ENCODE data around the gene ADAMTSL2.

ADAMTSL2 gene

DNA sequence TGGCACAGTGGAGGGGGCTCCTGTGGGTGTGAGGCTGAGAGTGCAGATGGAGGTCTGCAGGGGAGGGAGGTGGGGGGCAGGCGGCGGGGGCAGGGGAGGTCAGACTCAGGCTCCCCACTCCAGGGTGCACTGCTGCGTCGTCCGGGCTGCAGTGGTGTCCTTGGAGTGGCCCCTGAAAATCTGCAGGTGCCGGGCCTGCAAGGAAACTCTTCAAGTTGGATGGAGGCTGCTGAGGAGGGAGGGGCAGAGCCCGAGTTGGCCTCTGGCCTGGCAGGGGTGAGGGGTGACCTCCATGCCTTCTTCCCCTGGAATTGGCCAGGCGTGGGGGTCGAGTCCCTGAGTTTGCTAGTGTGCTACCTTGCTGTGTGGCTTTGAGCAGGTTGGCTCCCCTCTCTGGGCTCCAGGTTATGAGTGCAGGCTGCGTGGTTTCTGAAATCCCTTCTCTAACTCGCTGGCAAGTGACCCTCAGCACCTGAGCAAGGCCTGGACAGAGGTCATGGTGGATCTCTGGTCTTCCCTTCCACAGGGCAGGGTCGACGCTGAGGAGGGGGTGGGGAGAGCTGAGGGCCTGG, 888 bp downstream of the ADAMTSL2 start:
- DNase-seq (ENCODE audit: low spot score): no peak

GRCh38 chr9:133536080-133536479, 1.6 kb downstream of the ADAMTSL2 start:
- no peak for DNase-seq (ENCODE audit: low spot score)

DNA sequence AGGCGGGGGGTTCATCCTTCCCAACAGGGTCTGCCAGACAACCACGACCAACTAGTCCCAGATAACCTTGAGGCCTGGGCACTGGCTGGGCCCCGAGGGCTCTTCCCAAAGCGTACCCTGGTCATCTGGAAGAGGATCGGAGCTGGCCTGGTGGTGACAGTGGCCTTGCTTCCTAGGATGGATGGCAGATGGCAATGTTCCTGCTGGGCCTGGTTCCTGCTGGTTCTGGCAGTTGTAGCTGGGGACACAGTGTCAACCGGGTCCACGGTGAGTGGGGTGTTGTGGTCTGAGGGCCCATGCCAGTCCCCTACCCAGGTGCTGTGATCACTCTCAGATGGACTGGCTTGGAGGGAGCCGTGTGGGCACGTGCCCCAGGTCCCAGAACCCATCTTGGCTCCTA, 2.0 kb downstream of the ADAMTSL2 start:
- no peak for DNase-seq (ENCODE audit: low spot score)

DNA sequence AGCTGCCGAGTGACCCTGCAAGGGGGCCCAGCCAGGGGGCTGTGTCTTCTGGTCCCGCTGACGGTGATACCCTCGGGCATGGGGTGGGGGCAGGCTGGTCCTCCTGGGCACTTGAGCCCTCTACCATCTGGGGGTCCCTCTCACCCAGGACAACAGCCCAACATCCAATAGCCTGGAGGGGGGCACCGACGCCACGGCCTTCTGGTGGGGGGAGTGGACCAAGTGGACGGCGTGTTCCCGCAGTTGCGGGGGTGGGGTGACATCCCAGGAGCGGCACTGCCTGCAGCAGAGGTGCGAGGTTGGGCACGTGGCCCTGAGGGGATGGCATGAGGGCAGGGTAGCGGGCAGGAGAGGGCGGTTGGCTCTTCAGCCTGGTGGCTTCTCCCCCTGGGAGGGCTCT, 2.8 kb downstream of the ADAMTSL2 start:
- DNase-seq (ENCODE audit: low spot score): no peak

DNA sequence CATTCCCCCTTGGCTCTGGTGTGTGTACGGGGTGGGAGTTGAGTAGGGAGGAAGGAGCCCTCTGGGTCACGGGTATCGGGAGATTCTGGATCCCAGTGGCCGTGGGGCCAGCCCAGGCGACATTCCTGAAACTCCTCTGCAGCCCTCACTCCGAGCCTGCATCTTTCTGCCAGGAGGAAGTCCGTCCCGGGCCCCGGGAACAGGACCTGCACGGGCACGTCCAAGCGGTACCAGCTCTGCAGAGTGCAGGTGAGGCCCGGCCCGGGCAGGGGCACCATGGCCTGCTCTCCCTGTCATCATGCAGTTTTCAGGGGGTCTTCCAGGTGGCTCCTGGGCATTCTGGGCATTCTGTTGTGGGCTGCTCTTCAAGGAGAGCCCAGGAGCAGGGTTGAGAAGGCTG, 3.7 kb downstream of the ADAMTSL2 start:
- no peak for DNase-seq (ENCODE audit: low spot score)

DNA sequence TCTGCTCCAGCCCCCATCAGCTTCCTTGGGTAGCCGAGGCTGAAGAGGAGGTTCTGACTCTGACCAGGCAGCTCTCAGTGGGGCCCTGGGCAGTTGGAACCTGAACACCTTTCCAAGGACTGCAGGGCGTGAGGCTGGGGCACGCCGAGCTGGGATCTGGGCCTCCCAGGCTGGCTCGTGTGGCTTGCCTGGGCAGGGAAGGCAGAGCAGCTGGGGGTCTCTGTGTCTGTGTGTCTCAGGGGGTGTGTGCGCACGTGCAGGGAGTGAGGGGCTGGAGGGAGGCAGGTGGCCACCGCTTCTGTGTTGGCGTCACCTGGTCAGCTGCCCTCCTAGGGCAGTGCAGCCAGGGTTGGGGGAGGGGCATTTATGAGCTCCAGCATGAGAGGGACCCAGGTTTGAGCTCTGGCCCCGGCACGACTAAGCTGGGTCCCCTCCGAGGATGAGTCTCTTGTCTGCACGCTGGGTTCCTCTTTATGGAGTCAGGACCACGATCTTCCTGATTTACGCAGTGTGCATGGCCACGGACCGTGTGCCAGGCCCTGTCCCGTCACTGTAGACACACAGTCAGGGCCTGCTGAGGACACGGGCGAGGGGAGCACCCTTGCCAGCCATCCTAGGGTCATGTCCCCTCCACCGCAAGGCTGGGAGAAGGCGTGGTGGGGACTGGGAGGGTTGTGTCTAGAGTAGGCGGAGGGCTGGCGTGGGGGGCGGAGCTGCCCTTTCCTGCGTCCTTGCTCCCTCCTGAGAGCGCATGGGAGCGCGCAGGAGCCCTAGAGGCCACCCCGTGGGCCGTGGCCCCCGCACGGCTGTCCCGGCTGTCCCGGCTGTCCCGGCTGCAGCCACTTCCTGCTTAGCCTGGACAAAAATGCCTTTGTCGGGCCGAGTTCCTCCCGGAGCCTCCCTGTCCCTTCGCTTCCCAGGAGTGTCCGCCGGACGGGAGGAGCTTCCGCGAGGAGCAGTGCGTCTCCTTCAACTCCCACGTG, 4.6 kb downstream of the ADAMTSL2 start:
- no peak for DNase-seq (ENCODE audit: low spot score)

DNA sequence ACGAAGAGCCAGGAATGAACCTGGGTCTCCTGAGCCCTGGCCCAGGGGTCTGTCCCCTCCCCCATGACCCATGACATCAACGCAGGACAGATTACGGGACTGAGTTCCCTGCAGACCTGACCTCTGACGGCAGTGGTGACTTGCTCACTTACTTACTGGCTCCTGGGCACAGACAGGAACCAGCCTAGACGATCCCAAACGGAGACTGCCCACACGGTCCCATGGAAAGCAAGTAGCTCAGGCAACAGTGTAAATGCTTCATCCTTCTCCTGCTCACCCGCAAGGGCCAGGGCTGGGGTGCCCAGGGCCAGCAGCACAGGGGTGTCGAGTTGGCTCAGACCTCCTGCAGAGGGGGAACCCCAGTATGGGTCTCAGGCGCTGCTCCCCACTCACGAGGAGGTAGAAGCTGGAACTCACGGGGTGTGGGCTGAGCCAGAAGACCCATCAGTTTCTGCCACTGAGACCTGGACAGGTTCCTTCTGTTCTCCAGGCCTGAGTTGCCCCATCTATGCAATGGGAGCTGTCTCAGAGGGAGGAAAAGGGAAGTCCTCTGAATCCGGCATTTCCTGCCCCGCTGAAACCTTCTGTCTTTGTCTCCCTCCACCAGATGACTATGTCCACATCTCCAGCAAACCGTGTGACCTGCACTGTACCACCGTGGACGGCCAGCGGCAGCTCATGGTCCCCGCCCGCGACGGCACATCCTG, 5.6 kb downstream of the ADAMTSL2 start:
- no peak for DNase-seq (ENCODE audit: low spot score)

- DNase-seq (ENCODE audit: low spot score): no peak
Measured at GRCh38 chr9:133540698-133541025, 6.2 kb downstream of the ADAMTSL2 start.

DNA sequence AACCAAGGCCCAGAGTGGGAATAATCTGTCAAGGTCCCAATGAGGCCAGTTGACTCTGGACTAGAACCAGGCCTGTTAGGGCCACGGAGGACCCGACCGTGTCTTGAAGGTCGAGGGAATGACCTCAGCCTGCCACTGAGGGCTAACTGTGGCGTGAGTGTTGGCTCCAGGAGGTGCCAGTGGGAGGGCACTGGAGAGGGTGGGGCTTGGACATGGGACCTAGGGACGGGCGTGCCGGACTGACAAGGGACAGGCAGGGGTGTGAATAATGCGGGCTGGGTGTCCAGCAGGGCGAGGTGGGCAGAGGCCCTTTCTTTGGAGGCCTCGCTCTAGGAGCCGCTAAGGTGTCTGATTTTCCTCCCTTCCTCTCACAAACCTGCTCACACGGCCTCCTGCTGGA, 7.5 kb downstream of the ADAMTSL2 start:
- DNase-seq (ENCODE audit: low spot score): no peak

DNA sequence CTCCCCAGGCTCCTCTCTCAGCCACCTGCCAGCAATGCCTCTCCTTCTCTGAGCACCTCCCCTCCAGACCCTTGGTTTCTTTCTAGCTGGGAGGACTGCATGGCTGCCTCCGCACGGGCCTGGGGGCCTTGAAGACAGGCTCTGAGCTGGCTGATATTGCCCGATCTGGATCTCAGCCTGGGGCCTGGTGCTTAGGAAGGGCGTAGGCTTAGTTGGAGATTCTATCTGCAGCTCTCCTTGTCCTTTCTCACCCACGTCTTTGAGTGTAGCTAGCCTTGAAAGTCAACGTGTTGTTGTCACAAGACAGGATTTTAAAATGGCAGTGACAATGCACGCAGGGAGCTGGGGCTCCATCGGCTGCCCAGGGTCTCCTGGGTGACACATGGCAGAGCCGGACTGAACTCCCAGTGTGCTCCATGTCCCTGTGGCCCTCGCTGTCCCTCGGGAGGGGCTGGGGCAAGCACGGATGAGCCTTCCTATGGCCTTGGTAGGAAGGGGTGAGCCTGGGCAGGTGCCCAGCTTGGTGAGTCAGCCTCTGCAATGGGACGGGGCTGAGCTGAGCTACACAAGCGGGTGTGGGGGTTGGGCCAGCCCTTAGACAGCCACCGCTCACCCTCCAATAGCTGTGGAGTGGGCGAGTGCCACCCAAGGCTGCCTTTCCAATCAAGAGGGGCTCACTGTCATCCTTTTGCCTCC, 9.4 kb downstream of the ADAMTSL2 start:
- no peak for DNase-seq (ENCODE audit: low spot score)

GRCh38 chr9:133545494-133546286, 11.2 kb downstream of the ADAMTSL2 start:
- no peak for DNase-seq (ENCODE audit: low spot score)

DNA sequence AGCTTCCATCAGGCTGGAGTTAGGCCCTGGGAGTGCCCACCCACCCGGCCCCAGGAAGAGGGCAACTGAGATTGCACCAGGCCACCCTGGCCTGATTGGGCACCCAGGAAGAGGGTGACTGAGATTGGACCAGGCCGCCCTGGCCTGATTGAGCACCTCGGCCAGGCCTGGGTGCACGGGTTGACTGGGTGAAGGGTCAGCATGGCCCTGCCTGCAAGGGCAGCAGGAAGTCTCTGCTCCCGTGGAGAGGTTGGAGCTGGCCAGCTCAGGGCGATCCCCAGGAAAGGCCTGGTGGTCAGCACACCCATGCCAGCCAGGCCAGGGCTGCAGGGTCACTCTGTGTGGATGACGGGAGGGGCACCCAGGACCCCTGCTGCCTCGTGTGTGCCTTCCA, 11.8 kb downstream of the ADAMTSL2 start:
- DNase-seq (ENCODE audit: low spot score): no peak

DNA sequence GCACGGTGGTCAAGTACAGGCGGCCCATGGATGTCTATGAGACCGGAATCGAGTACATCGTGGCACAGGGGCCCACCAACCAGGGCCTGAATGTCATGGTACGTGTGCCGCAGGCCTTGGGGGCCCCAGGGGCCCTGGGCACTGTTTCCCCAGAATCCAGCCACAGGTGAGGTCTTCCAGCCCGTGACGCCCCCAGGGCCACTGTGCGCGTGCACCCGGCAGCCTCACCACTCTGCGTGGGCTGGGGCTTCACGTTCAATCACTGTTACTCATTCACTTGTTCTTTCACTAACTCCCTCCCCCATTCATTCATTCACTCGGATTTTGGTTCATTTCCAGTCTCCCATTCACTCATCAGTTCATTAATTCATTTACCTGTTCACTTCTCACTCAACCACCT, 12.6 kb downstream of the ADAMTSL2 start:
- DNase-seq (ENCODE audit: low spot score): no peak

DNA sequence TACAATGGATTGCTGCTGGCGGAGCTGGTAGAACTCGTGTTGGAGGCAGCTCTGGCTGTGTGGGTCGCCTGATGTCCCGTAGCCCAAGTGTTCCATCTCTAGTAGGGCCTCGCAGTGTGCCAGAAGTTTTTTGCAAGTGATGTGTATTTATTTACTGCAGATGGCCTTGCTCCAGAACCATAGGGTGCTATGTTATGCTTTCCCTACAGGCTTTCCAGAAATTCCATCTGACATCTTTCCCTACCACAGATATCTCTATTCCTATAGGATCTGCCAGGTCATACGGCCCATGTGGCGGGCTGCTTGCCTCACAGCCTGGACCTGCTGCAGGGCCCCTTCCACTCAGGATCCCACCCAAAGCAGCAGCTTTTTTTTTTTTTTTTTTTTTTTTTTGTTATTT, 16.9 kb downstream of the ADAMTSL2 start:
- no peak for DNase-seq (ENCODE audit: low spot score)

DNA sequence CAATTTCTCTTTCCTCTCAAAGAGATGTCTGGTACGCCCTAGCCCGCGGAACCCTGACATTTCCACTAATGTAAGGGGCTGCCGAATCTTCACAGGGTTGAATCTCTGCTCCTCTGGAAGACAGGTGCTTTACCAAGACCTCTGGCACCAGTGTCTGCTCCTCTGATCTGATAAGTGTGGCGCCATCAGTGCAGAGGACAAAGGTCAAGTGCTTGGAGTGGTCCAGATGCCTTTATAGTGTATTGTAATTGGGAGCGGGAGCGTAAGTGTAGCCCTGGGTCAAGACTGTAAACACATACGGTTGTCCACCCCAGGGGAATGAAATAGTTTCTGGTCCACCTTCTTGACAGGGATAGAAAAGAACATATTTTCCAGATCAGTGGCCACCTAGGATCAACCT, 17.7 kb downstream of the ADAMTSL2 start:
- DNase-seq (ENCODE audit: low spot score): no peak

DNA sequence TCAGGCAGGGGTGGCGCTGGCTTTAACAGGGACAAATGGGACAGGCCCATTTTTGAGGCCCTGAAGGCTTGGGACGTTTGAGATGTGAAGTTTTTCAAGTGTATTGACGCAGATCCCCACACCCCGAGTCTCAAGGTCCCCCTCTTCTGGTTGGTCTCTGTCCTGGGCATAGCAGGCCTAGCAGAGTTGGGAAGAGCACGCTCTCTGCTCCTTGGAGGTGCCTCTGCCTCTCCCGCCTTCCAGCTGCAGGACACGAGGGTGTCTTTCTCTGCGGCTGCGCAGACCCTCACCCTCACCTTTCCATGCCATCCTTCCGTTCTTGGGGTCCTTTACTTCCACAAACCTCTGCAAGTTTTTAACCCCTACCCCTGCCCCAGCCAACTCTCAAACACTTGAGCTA, 18.6 kb downstream of the ADAMTSL2 start:
- no peak for DNase-seq (ENCODE audit: low spot score)

DNA sequence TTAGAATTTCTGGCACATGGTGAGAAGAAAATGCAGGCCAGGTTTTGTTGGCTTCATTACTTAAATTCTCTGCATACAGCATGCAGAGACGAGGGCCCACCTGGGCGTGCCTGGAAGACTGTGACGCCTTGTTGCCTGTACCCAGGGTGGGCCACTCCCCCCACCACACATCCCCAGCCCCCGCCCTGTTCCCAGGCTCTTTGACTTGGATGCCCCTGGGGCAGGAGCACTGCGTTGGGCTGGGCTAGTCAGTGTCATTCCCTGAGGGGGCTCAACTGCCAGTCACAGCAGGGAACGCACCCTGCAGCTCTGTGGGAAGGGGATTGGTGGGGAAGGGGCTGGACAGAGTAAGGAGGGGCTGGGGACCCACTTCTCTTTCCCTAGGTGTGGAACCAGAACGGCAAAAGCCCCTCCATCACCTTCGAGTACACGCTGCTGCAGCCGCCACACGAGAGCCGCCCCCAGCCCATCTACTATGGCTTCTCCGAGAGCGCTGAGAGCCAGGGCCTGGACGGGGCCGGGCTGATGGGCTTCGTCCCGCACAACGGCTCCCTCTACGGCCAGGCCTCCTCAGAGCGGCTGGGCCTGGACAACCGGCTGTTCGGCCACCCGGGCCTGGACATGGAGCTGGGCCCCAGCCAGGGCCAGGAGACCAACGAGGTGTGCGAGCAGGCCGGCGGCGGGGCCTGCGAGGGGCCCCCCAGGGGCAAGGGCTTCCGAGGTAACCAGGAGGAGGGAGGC, 19.6 kb downstream of the ADAMTSL2 start:
- no peak for DNase-seq (ENCODE audit: low spot score)

GRCh38 chr9:133554729-133555128, 20.2 kb downstream of the ADAMTSL2 start:
- no peak for DNase-seq (ENCODE audit: low spot score)

DNA sequence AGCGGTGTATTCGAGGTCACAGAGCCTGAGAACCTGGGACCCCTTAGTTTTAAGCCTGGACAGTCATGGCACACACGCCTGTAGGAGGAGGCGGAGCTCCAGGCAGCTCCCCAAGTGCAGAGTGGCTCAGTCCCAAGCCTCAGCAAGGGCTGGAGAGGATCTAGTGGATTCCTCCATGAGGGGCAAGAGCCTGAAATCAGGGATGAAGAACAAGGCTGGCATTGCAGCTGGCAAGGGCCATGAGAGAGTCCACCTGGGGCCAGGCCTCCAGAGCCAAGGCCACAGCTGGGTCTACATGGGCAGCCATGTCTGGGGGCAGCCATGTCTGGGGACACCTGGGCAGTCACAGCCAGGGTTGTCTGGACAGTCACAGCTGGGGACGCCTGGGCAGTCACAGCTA, 21.9 kb downstream of the ADAMTSL2 start:
- DNase-seq (ENCODE audit: low spot score): no peak

- no peak for DNase-seq (ENCODE audit: low spot score)
Measured at GRCh38 chr9:133557581-133557980, 23.1 kb downstream of the ADAMTSL2 start.

Measured in HuH-7 (cell line).